Subcutaneous abdominal adipose tissue (tissue), 5 donors: ENCODE results near the gene DPEP1.

Source experiments
- H3K27ac ChIP-seq: one replicate; pipeline ENCODE4 v1.7.0; 2013; ENCODE audit warnings: low read depth, mild to moderate bottlenecking, inconsistent platforms, low read length, moderate library complexity
- H3K27me3 ChIP-seq, 5 donors: one replicate each; pipeline ENCODE4 v1.7.0; 2013; ENCODE audit warnings: low read length in 5 of 5, inconsistent platforms in 1 of 5; ENCODE audit not compliant: control insufficient read depth in 5 of 5, insufficient read depth in 4 of 5
- H3K36me3 ChIP-seq, 5 donors: one replicate each; pipeline ENCODE4 v1.7.0; 2013; ENCODE audit warnings: low read length in 5 of 5; ENCODE audit not compliant: control insufficient read depth in 5 of 5, insufficient read depth in 5 of 5
- H3K4me1 ChIP-seq, 5 donors: one replicate each; pipeline ENCODE4 v1.7.0; 2013; ENCODE audit warnings: low read length in 5 of 5, mild to moderate bottlenecking in 3 of 5, moderate library complexity in 1 of 5; ENCODE audit not compliant: control insufficient read depth in 5 of 5, insufficient read depth in 5 of 5
- H3K4me3 ChIP-seq, 5 donors: one replicate each; pipeline ENCODE4 v1.7.0; 2013; ENCODE audit warnings: low read length in 5 of 5, low read depth in 1 of 5
- H3K9ac ChIP-seq, 5 donors: one replicate each; pipeline ENCODE4 v1.7.0; 2013; ENCODE audit warnings: low read length in 5 of 5, mild to moderate bottlenecking in 4 of 5, moderate library complexity in 3 of 5
- H3K9me3 ChIP-seq, 5 donors: one replicate each; pipeline ENCODE4 v1.7.0; 2013; ENCODE audit warnings: low read length in 5 of 5; ENCODE audit not compliant: control insufficient read depth in 5 of 5
- donor health status: healthy.
- donor health status: healthy.
- donor health status: healthy.
- donor health status: healthy.
- donor health status: healthy.

DPEP1 gene

GRCh38 chr16:89607937-89608740, 5.3 kb upstream of the DPEP1 start:
- no peak overlapping the region for H3K9ac ChIP-seq
- H3K27ac ChIP-seq: no peak overlapping the region
- peaks cover under 1 to 15% (median 11%) of the 10 kb centered on the region in 5 donors for H3K27me3 ChIP-seq
- H3K9me3 ChIP-seq: no peaks in the 10 kb centered on the region
- H3K4me1 ChIP-seq: peaks cover 0 to 2% (median 0%) of the 10 kb centered on the region in 5 donors
- no peak overlapping the region for H3K4me3 ChIP-seq
- no peaks in the 10 kb centered on the region for H3K36me3 ChIP-seq

GRCh38 chr16:89610108-89610453, 3.4 kb upstream of the DPEP1 start:
- no peaks in the 10 kb centered on the region for H3K9me3 ChIP-seq

DNA sequence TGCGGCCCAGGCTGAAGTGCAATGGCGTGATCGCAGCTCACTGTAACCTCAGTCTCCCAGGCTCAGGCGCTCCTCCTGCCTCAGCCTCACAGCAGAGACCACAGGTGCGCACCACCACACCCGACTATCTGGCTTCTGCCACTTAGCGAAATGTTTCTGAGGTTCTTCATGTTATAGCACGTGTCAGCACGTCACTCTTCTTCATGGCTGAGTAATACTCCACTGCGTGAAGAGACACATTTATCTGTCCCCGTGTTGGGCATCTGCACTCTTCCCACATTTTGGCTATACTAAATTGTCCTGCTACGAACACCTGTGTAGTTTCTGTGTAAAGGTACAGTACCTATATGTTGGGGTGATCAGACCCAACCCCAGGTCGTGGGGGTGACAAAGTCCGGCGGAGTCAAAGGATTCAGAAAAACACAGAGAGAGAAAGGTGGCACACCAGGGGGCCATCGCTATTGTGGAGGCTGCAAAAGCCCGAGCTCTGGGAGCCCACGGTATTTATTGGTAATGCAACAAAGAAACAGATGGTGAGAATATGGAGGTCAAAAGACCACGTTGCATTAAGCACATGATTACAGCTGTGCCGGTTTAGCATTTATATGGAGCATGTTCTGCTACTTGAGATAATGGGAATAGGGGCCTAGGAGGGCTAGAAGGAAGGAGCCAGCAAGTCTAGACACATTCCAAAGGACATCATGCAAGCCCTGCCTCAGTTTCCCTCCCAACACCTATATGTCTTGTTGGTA, 851 bp upstream of the DPEP1 start:
- Histone ChIP-seq H3K4me3 (no peak overlapping the region), H3K9ac (no peak overlapping the region), H3K9me3 (no peaks in the 10 kb centered on the region), H3K36me3 (no peaks in the 10 kb centered on the region), H3K27ac (no peak overlapping the region), H3K27me3 (peaks cover 8 to 23% (median 14%) of the 10 kb centered on the region in 5 donors), H3K4me1 (peaks cover 0 to 16% (median 0%) of the 10 kb centered on the region in 5 donors)

More at GRCh38 chr16:89610108-89610453, 3.4 kb upstream of the DPEP1 start:
- no peak overlapping the region for H3K9ac ChIP-seq
- peaks cover 0 to 6% (median 0%) of the 10 kb centered on the region in 5 donors for H3K4me1 ChIP-seq
- no peaks in the 10 kb centered on the region for H3K36me3 ChIP-seq
- H3K4me3 ChIP-seq: no peak overlapping the region
- H3K27me3 ChIP-seq: peaks cover 4 to 20% (median 13%) of the 10 kb centered on the region in 5 donors
- no peak overlapping the region for H3K27ac ChIP-seq

- H3K27me3 ChIP-seq: peaks cover 8 to 23% (median 11%) of the 10 kb centered on the region in 5 donors
- no peak overlapping the region for H3K27ac ChIP-seq
- H3K4me1 ChIP-seq: peaks cover 0 to 16% (median 0%) of the 10 kb centered on the region in 5 donors
- H3K9ac ChIP-seq: no peak overlapping the region
- H3K36me3 ChIP-seq: no peaks in the 10 kb centered on the region
- no peaks in the 10 kb centered on the region for H3K9me3 ChIP-seq
- H3K4me3 ChIP-seq: no peak overlapping the region
Observed at GRCh38 chr16:89613954-89614459, 565 bp downstream of the DPEP1 start.

- peaks cover 11 to 26% (median 12%) of the 10 kb centered on the region in 5 donors for H3K27me3 ChIP-seq
- no peak overlapping the region for H3K4me3 ChIP-seq
Observed at GRCh38 chr16:89615176-89615575, 1.7 kb downstream of the DPEP1 start.

GRCh38 chr16:89615596-89616090, 2.2 kb downstream of the DPEP1 start:
- no peak overlapping the region for H3K27ac ChIP-seq
- H3K27me3 ChIP-seq: peaks cover 11 to 31% (median 16%) of the 10 kb centered on the region in 5 donors
- H3K9ac ChIP-seq: no peak overlapping the region
- peaks cover 0 to 19% (median 0%) of the 10 kb centered on the region in 5 donors for H3K4me1 ChIP-seq
- H3K4me3 ChIP-seq: no peak overlapping the region
- H3K9me3 ChIP-seq: no peaks in the 10 kb centered on the region
- no peaks in the 10 kb centered on the region for H3K36me3 ChIP-seq

More at GRCh38 chr16:89615176-89615575, 1.7 kb downstream of the DPEP1 start:
- Histone ChIP-seq H3K9me3 (no peaks in the 10 kb centered on the region), H3K9ac (no peak overlapping the region), H3K36me3 (no peaks in the 10 kb centered on the region), H3K27ac (no peak overlapping the region), H3K4me1 (peaks cover 0 to 19% (median 0%) of the 10 kb centered on the region in 5 donors)

GRCh38 chr16:89616623-89617022, 3.2 kb downstream of the DPEP1 start:
- Histone ChIP-seq H3K9me3 (no peaks in the 10 kb centered on the region), H3K4me1 (peaks cover 0 to 19% (median 1%) of the 10 kb centered on the region in 5 donors), H3K36me3 (no peaks in the 10 kb centered on the region), H3K27me3 (peaks cover 15 to 34% (median 24%) of the 10 kb centered on the region in 5 donors), H3K27ac (no peak overlapping the region), H3K9ac (no peak overlapping the region), H3K4me3 (no peak overlapping the region)

GRCh38 chr16:89617036-89617435, 3.6 kb downstream of the DPEP1 start:
- H3K27ac ChIP-seq: no peak overlapping the region
- H3K4me3 ChIP-seq: no peak overlapping the region

DNA sequence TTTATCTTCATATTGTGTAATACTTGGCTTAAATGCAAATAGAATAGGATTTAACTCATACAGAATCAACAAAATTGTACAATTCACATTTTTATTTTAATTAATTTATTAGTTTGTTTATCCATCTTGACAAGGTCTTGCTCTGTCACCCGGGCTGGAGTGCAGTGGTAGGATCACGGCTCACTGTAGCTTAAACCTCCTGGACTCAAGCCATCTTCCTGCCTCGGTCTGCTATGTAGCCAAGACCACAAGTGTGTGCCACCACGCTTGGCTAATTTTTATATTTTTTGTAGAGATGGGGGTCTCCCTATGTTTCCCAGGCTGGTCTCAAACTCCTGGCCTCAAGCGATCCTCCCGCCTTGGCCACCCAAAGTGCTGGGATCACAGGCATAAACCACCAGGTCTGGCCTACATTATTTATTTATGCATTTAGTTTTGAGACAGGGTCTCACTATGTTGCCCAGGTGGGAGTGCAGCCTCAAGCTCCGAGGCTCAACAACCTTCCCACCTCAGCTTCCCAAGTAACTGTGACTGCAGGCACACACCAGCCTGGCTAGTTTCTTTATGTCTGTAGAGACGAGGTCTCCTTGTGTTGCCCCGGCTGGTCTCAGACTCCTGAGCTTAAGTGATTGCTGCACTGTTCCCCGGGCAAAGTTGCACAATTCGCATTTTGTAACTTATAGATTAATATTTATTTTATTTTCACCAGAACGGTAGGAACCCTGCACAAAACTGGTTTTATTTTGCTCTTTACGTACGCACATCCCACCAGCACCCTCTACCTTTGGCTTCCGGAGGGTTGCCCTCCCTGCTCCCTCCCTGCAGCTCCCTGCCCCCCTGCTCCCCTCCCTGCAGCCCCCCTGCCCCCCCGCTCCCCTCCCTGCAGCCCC, 4.9 kb downstream of the DPEP1 start:
- H3K9me3 ChIP-seq: no peaks in the 10 kb centered on the region
- H3K4me3 ChIP-seq: no peak overlapping the region
- no peak overlapping the region for H3K27ac ChIP-seq
- peaks cover 0 to 20% (median 1%) of the 10 kb centered on the region in 5 donors for H3K4me1 ChIP-seq
- H3K36me3 ChIP-seq: no peaks in the 10 kb centered on the region
- H3K9ac ChIP-seq: no peak overlapping the region
- H3K27me3 ChIP-seq: peaks cover 15 to 36% (median 33%) of the 10 kb centered on the region in 5 donors

More at GRCh38 chr16:89617036-89617435, 3.6 kb downstream of the DPEP1 start:
- H3K36me3 ChIP-seq: no peaks in the 10 kb centered on the region
- H3K4me1 ChIP-seq: peaks cover 0 to 19% (median 1%) of the 10 kb centered on the region in 5 donors
- H3K9ac ChIP-seq: no peak overlapping the region
- no peaks in the 10 kb centered on the region for H3K9me3 ChIP-seq
- peaks cover 15 to 38% (median 28%) of the 10 kb centered on the region in 5 donors for H3K27me3 ChIP-seq
